Gastroesophageal sphincter (tissue), 3 donors: ENCODE measurements around the gene ARF1.

Experiments
- CTCF ChIP-seq, 4 experiments: fragments of 200-600 bp in 2 of 4; fragments of 450-650 bp in 2 of 4; sonication (generic) in 1 of 4; IDR thresholded peaks; one replicate each; pipeline ENCODE4 v1.5.1; 2017 to 2019; ENCODE audit warnings: antibody characterized with exemption in 4 of 4, mild to moderate bottlenecking in 2 of 4, moderate library complexity in 2 of 4
- EP300 ChIP-seq: sonication (generic); formaldehyde crosslinking; IDR thresholded peaks from one replicate; pipeline ENCODE4 v1.6.1; 2017; ENCODE audit warnings: antibody characterized with exemption, mild to moderate bottlenecking
- POLR2A ChIP-seq, 2 donors: fragments of 450-650 bp; IDR thresholded peaks; one replicate each; pipeline ENCODE4 v1.6.1; 2017; ENCODE audit warnings: antibody characterized with exemption in 2 of 2, mild to moderate bottlenecking in 2 of 2, moderate library complexity in 1 of 2
- POLR2AphosphoS5 ChIP-seq: sonication (generic); formaldehyde crosslinking; IDR thresholded peaks from one replicate; pipeline ENCODE4 v1.6.1; 2017; ENCODE audit warnings: antibody characterized with exemption

DNA sequence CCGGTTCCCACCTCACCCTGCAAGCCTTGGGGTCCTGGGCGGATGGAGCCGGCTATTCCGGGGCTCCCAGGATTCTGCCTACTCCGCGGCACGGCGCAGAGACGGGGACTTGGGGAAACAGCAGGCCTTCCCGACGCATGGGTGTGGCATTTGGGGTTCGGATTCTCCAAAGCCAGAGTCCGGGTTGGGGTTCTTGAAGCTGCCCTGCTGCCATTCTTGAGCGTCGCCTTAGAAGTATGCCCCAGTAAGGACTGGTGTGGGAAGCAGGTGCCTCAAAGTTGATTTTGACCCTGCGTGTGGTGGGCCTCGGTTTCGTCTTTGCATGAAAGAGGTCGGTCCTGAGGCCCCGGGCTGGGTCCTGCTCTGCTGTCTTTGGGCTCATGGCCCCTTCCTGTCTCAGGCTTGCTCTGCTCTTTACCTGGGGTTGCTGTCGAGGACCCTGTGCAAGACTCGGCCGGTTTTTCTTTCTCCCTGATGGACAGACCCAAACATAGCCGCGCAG lies 58.3 kb downstream of the ARF1 start:
- TF ChIP-seq CTCF (IDR thresholded peaks at IDR 0.05) (no peak), POLR2AphosphoS5 (no peak), POLR2A (IDR thresholded peaks at IDR 0.05) (no peak), EP300 (no peak)
